Measurements from ENCODE around the gene PLEKHG1.

PLEKHG1 gene

GRCh38 chr6:150599199-150600009, at the start of gene PLEKHG1:
Gene PLEKHG1, plus strand, starts transcription at chr6:150599885. Its CDS starts 133,797 bp downstream, at chr6:150733682.
- Histone ChIP-seq H3K36me3 (ENCODE audit: control insufficient read depth, insufficient read depth, low read length) (no peaks in the 10 kb centered on the region), H3K9ac (ENCODE audit: low read depth, low read length) (no peak within 1 kb of the TSS), H3K4me1 (ENCODE audit: control insufficient read depth, insufficient read depth, low read length) (no peaks in the 10 kb centered on the region; the same call in 1 of the 2 replicates), H3K9me3 (ENCODE audit: control insufficient read depth, insufficient read depth, low read length) (no peaks in the 10 kb centered on the region), H3K4me3 (ENCODE audit: low read depth, low read length) (peak within 1 kb of the TSS; percentile 66), H3K27me3 (ENCODE audit: control insufficient read depth, insufficient read depth, low read length) (peaks cover 63% of the 10 kb centered on the region), H3K27ac (ENCODE audit: low read depth, low read length) (no peak within 1 kb of the TSS)

- H3K9me3 ChIP-seq (ENCODE audit: control insufficient read depth, insufficient read depth, low read length): no peaks in the 10 kb centered on the region
- no peak overlapping the region for H3K27ac ChIP-seq (ENCODE audit: low read depth, low read length)
- H3K4me1 ChIP-seq (ENCODE audit: control insufficient read depth, insufficient read depth, low read length): no peaks in the 10 kb centered on the region
- H3K9ac ChIP-seq (ENCODE audit: low read depth, low read length): no peak overlapping the region
- H3K27me3 ChIP-seq (ENCODE audit: control insufficient read depth, insufficient read depth, low read length): no peaks in the 10 kb centered on the region; the same call in 1 of the 2 replicates
- no peaks in the 10 kb centered on the region for H3K36me3 ChIP-seq (ENCODE audit: control insufficient read depth, insufficient read depth, low read length)
- H3K4me3 ChIP-seq (ENCODE audit: low read depth, low read length): no peak overlapping the region
These were observed 49.4 kb upstream of the PLEKHG1 start for GRCh38 chr6:150550244-150550643.

- Histone ChIP-seq H3K4me3 (ENCODE audit: low read depth, low read length) (no peak overlapping the region), H3K27me3 (ENCODE audit: control insufficient read depth, insufficient read depth, low read length) (no peaks in the 10 kb centered on the region), H3K27ac (ENCODE audit: low read depth, low read length) (no peak overlapping the region), H3K9me3 (ENCODE audit: control insufficient read depth, insufficient read depth, low read length) (no peaks in the 10 kb centered on the region), H3K36me3 (ENCODE audit: control insufficient read depth, insufficient read depth, low read length) (no peaks in the 10 kb centered on the region), H3K4me1 (ENCODE audit: control insufficient read depth, insufficient read depth, low read length) (no peaks in the 10 kb centered on the region), H3K9ac (ENCODE audit: low read depth, low read length) (no peak overlapping the region)
These were observed 42.6 kb upstream of the PLEKHG1 start for GRCh38 chr6:150557043-150557599.

- H3K9ac ChIP-seq (ENCODE audit: low read depth, low read length): no peak overlapping the region
- H3K4me3 ChIP-seq (ENCODE audit: low read depth, low read length): no peak overlapping the region
- no peaks in the 10 kb centered on the region for H3K36me3 ChIP-seq (ENCODE audit: control insufficient read depth, insufficient read depth, low read length)
- no peak overlapping the region for H3K27ac ChIP-seq (ENCODE audit: low read depth, low read length)
- no peaks in the 10 kb centered on the region for H3K27me3 ChIP-seq (ENCODE audit: control insufficient read depth, insufficient read depth, low read length)
- H3K4me1 ChIP-seq (ENCODE audit: control insufficient read depth, insufficient read depth, low read length): no peaks in the 10 kb centered on the region
- H3K9me3 ChIP-seq (ENCODE audit: control insufficient read depth, insufficient read depth, low read length): no peaks in the 10 kb centered on the region
These were observed 39.4 kb upstream of the PLEKHG1 start for GRCh38 chr6:150560004-150560883.

- Histone ChIP-seq H3K4me3 (ENCODE audit: low read depth, low read length) (no peak overlapping the region), H3K9ac (ENCODE audit: low read depth, low read length) (no peak overlapping the region), H3K9me3 (ENCODE audit: control insufficient read depth, insufficient read depth, low read length) (no peaks in the 10 kb centered on the region), H3K27me3 (ENCODE audit: control insufficient read depth, insufficient read depth, low read length) (no peaks in the 10 kb centered on the region), H3K27ac (ENCODE audit: low read depth, low read length) (no peak overlapping the region), H3K36me3 (ENCODE audit: control insufficient read depth, insufficient read depth, low read length) (no peaks in the 10 kb centered on the region), H3K4me1 (ENCODE audit: control insufficient read depth, insufficient read depth, low read length) (no peaks in the 10 kb centered on the region)
These were observed 38.8 kb upstream of the PLEKHG1 start for GRCh38 chr6:150560884-150561219.

- Histone ChIP-seq H3K9ac (ENCODE audit: low read depth, low read length) (no peak overlapping the region), H3K27ac (ENCODE audit: low read depth, low read length) (no peak overlapping the region), H3K27me3 (ENCODE audit: control insufficient read depth, insufficient read depth, low read length) (no peaks in the 10 kb centered on the region), H3K4me1 (ENCODE audit: control insufficient read depth, insufficient read depth, low read length) (no peaks in the 10 kb centered on the region), H3K4me3 (ENCODE audit: low read depth, low read length) (no peak overlapping the region), H3K36me3 (ENCODE audit: control insufficient read depth, insufficient read depth, low read length) (no peaks in the 10 kb centered on the region), H3K9me3 (ENCODE audit: control insufficient read depth, insufficient read depth, low read length) (no peaks in the 10 kb centered on the region)
These were observed 33.7 kb upstream of the PLEKHG1 start for GRCh38 chr6:150565945-150566344.

GRCh38 chr6:150566486-150566885, 33.2 kb upstream of the PLEKHG1 start:
- Histone ChIP-seq H3K9me3 (ENCODE audit: control insufficient read depth, insufficient read depth, low read length) (no peaks in the 10 kb centered on the region), H3K9ac (ENCODE audit: low read depth, low read length) (no peak overlapping the region), H3K27me3 (ENCODE audit: control insufficient read depth, insufficient read depth, low read length) (no peaks in the 10 kb centered on the region), H3K4me1 (ENCODE audit: control insufficient read depth, insufficient read depth, low read length) (no peaks in the 10 kb centered on the region), H3K27ac (ENCODE audit: low read depth, low read length) (no peak overlapping the region), H3K4me3 (ENCODE audit: low read depth, low read length) (no peak overlapping the region), H3K36me3 (ENCODE audit: control insufficient read depth, insufficient read depth, low read length) (no peaks in the 10 kb centered on the region)

GRCh38 chr6:150567380-150567779, 32.3 kb upstream of the PLEKHG1 start:
- Histone ChIP-seq H3K27me3 (ENCODE audit: control insufficient read depth, insufficient read depth, low read length) (no peaks in the 10 kb centered on the region), H3K9me3 (ENCODE audit: control insufficient read depth, insufficient read depth, low read length) (no peaks in the 10 kb centered on the region), H3K4me3 (ENCODE audit: low read depth, low read length) (no peak overlapping the region), H3K27ac (ENCODE audit: low read depth, low read length) (no peak overlapping the region), H3K4me1 (ENCODE audit: control insufficient read depth, insufficient read depth, low read length) (no peaks in the 10 kb centered on the region), H3K9ac (ENCODE audit: low read depth, low read length) (no peak overlapping the region), H3K36me3 (ENCODE audit: control insufficient read depth, insufficient read depth, low read length) (no peaks in the 10 kb centered on the region)

- no peak overlapping the region for H3K4me3 ChIP-seq (ENCODE audit: low read depth, low read length)
- H3K36me3 ChIP-seq (ENCODE audit: control insufficient read depth, insufficient read depth, low read length): no peaks in the 10 kb centered on the region
- no peak overlapping the region for H3K27ac ChIP-seq (ENCODE audit: low read depth, low read length)
- no peak overlapping the region for H3K9ac ChIP-seq (ENCODE audit: low read depth, low read length)
- H3K4me1 ChIP-seq (ENCODE audit: control insufficient read depth, insufficient read depth, low read length): no peaks in the 10 kb centered on the region
- H3K27me3 ChIP-seq (ENCODE audit: control insufficient read depth, insufficient read depth, low read length): no peaks in the 10 kb centered on the region
- H3K9me3 ChIP-seq (ENCODE audit: control insufficient read depth, insufficient read depth, low read length): no peaks in the 10 kb centered on the region
These were observed 31.8 kb upstream of the PLEKHG1 start for GRCh38 chr6:150567823-150568383.

- Histone ChIP-seq H3K36me3 (ENCODE audit: control insufficient read depth, insufficient read depth, low read length) (no peaks in the 10 kb centered on the region), H3K4me3 (ENCODE audit: low read depth, low read length) (no peak overlapping the region), H3K9ac (ENCODE audit: low read depth, low read length) (no peak overlapping the region), H3K27ac (ENCODE audit: low read depth, low read length) (no peak overlapping the region), H3K27me3 (ENCODE audit: control insufficient read depth, insufficient read depth, low read length) (no peaks in the 10 kb centered on the region), H3K4me1 (ENCODE audit: control insufficient read depth, insufficient read depth, low read length) (no peaks in the 10 kb centered on the region), H3K9me3 (ENCODE audit: control insufficient read depth, insufficient read depth, low read length) (no peaks in the 10 kb centered on the region)
These were observed 31.1 kb upstream of the PLEKHG1 start for GRCh38 chr6:150568560-150568959.
